K562 (cell line): ENCODE measurements around the gene DOCK8. TPM values are rescaled to one million over a fixed set of nuclear protein-coding genes. Genes with fewer than 3 reads are reported as not detected.

Experiments used
- CREB3L1 ChIP-seq: fragments of 450-650 bp; IDR thresholded peaks from 2 replicates; pipeline ENCODE4 v1.6.1; 2014; ENCODE audit warnings: low read depth, mild to moderate bottlenecking, moderate library complexity, borderline replicate concordance
- CTBP1 ChIP-seq: fragments of 450-650 bp; IDR thresholded peaks from 2 replicates; pipeline ENCODE4 v1.6.1; 2016; ENCODE audit warnings: borderline replicate concordance
- DMBX1 ChIP-seq: fragments of 250-450 bp; sonication (Bioruptor Pico); IDR thresholded peaks from 2 replicates; pipeline ENCODE4 v1.8.0; 2022; ENCODE audit warnings: inconsistent platforms, mild to moderate bottlenecking, moderate library complexity, borderline replicate concordance
- HCFC1 ChIP-seq: IDR thresholded peaks from 2 replicates; pipeline ENCODE4 v1.6.1; 2012; ENCODE audit warnings: low read depth, low read length, improper control_type of control experiment
- HNRNPK ChIP-seq: fragments of 200-400 bp; formaldehyde crosslinking; IDR thresholded peaks from one replicate; pipeline ENCODE4 v1.6.1; 2018; ENCODE audit warnings: mild to moderate bottlenecking, low read depth, low read length; ENCODE audit not compliant: poor library complexity, severe bottlenecking
- IRF2 ChIP-seq: sonication (generic); formaldehyde crosslinking; IDR thresholded peaks from 2 replicates; pipeline ENCODE4 v1.8.1; 2022; ENCODE audit warnings: mild to moderate bottlenecking, missing genetic modification reagents
- MECOM ChIP-seq: fragments of 250-450 bp; sonication (Bioruptor Pico); IDR thresholded peaks from 2 replicates; pipeline ENCODE4 v1.8.0; 2022; ENCODE audit warnings: inconsistent platforms
- NBN ChIP-seq: fragments of 450-650 bp; IDR thresholded peaks from 2 replicates; pipeline ENCODE4 v1.6.1; 2016; ENCODE audit warnings: low read depth, mild to moderate bottlenecking
- NFIC ChIP-seq: fragments of 450-650 bp; IDR thresholded peaks from 2 replicates; pipeline ENCODE4 v1.6.1; 2017; ENCODE audit warnings: mild to moderate bottlenecking, inconsistent platforms
- TAF9B ChIP-seq: fragments of 450-650 bp; IDR thresholded peaks from 2 replicates; pipeline ENCODE4 v1.6.1; 2018; ENCODE audit warnings: mild to moderate bottlenecking; ENCODE audit not compliant: partially characterized antibody
- U2AF1 ChIP-seq: fragments of 200-400 bp; formaldehyde crosslinking; optimal IDR thresholded peaks from 2 replicates; pipeline ENCODE3; 2017; ENCODE audit warnings: mild to moderate bottlenecking, low read depth, low read length, moderate library complexity
- ZNF140 ChIP-seq: fragments of 250-450 bp; sonication (Bioruptor Pico); IDR thresholded peaks from 2 replicates; pipeline ENCODE4 v1.8.0; 2021; ENCODE audit warnings: moderate library complexity, mild to moderate bottlenecking, inconsistent platforms
- polyA plus RNA-seq, 8 experiments: library from polyadenylated mRNA; depleted of rRNA in 4 of 8; stranded (reverse) in 5 of 8; unstranded in 3 of 8; fragments of >200 nt; fragmentation: Nextera tagmentation in 2 of 8; fragmentation: Illumina TruSeq in 1 of 8; extraction: Ambion mirVana in 2 of 8; extraction: Trizol in 1 of 8; gene quantifications; 2 replicates each; pipeline versions ENCODE4 v1.2.1 to v1.2.3, GENCODE V29; 2011 to 2014; ENCODE audit warnings: inconsistent platforms in 1 of 8, missing spikeins in 1 of 8
- total RNA-seq, 7 experiments: library from RNA; depleted of rRNA in 6 of 7; stranded (reverse); fragments of >200 nt in 6 of 7; fragmentation: Illumina TruSeq in 2 of 7; extraction: Trizol in 2 of 7; gene quantifications; 2 replicates each; pipeline versions ENCODE4 v1.2.1 to v1.2.3, GENCODE V29; 2011 to 2021; ENCODE audit warnings: low replicate concordance in 1 of 7

DOCK8 gene
- total and polyA plus RNA-seq, 9 of the 15 experiments (the other 6 are each of a cell fraction or from before 2014, with no cell fraction given): 14.4 to 53.8 (median 25.1) TPM

GRCh38 chr9:470552-471194, 256.0 kb downstream of the DOCK8 start (continued):
- TF ChIP-seq HNRNPK (no peak), ZNF140 (CRISPR knock-in tag) (no peak), MECOM (no peak), CREB3L1 (no peak), TAF9B (no peak), HCFC1 (no peak), NBN (no peak), U2AF1 (no peak), NFIC (peak; percentile 57), IRF2 (CRISPR knock-in tag) (no peak), CTBP1 (no peak), DMBX1 (CRISPR knock-in tag) (no peak)
